GM10847 (cell line): ENCODE measurements around the gene DDX51.

Source experiments
- POLR2A ChIP-seq: IDR thresholded peaks from 2 replicates; pipeline ENCODE4 v1.6.1; 2011; ENCODE audit not compliant: insufficient read length; ENCODE audit errors: extremely low read depth

Gene DDX51

GRCh38 chr12:132143336-132144071 lies 615 bp downstream of the DDX51 start:
- no peak for TF ChIP-seq POLR2A

- no peak for TF ChIP-seq POLR2A
Observed at GRCh38 chr12:132142679-132143335, 1.3 kb downstream of the DDX51 start.

GRCh38 chr12:132141976-132142678 lies 2.0 kb downstream of the DDX51 start:
- no peak for TF ChIP-seq POLR2A

GRCh38 chr12:132140918-132141841 lies 2.9 kb downstream of the DDX51 start:
- TF ChIP-seq POLR2A: no peak

- TF ChIP-seq POLR2A: no peak
Observed at GRCh38 chr12:132140501-132140900, 3.6 kb downstream of the DDX51 start.

GRCh38 chr12:132139912-132140311 lies 4.2 kb downstream of the DDX51 start:
- TF ChIP-seq POLR2A: no peak

GRCh38 chr12:132138941-132139871 lies 4.9 kb downstream of the DDX51 start:
- TF ChIP-seq POLR2A: no peak

- no peak for TF ChIP-seq POLR2A
Observed at GRCh38 chr12:132137483-132138125, 6.5 kb downstream of the DDX51 start.

GRCh38 chr12:132133952-132134652 lies 10.0 kb downstream of the DDX51 start:
- no peak for TF ChIP-seq POLR2A

GRCh38 chr12:132132609-132133430 lies 11.3 kb downstream of the DDX51 start:
- no peak for TF ChIP-seq POLR2A

GRCh38 chr12:132131952-132132351 lies 12.2 kb downstream of the DDX51 start:
- TF ChIP-seq POLR2A: no peak

- TF ChIP-seq POLR2A: no peak
Observed at GRCh38 chr12:132131229-132131628, 12.9 kb downstream of the DDX51 start.
